Head of caudate nucleus (tissue), 42 donors: Measurements from ENCODE around the gene ANKRD31.

Experiments
- DNase-seq, 42 donors: peaks; one replicate each; pipeline versions ENCODE4 v3.0.0 to v3.0.0-alpha.2; 2020 to 2021; ENCODE audit warnings: mixed read lengths in 7 of 42
- intact Hi-C: fragments of 100-400 bp; cut with DNase I; formaldehyde crosslinking; loops from one replicate; pipeline ENCODE4 v1.15.0; 2022

ANKRD31 gene

GRCh38 chr5:75018805-75019587 is 217.7 kb downstream of the ANKRD31 start:
- DNase-seq, result no peak
- intact Hi-C loops, result no loop called here
